NCI-H446 (cell line): ENCODE results near the gene RS1.

Experiments used
- DNase-seq, 2 experiments: peaks; one replicate each; lab custom pipeline; 2025; lab: John Stamatoyannopoulos, UW

The RS1 gene

GRCh38 chrX:18598413-18598812 lies 73.5 kb downstream of the RS1 start:
- no peak for DNase-seq

- DNase-seq = no peak
Observed at GRCh38 chrX:18596096-18596495, 75.8 kb downstream of the RS1 start.

- DNase-seq = no peak
Observed at GRCh38 chrX:18594079-18594478, 77.8 kb downstream of the RS1 start.

- no peak for DNase-seq
Observed at GRCh38 chrX:18591834-18592233, 80.1 kb downstream of the RS1 start.
